Activated naive CD8-positive, alpha-beta T cell treated with anti-CD3 and anti-CD28 coated beads, Interleukin-2, amount 10 ng/mL, durations not matched to agents 7 days and 5 days (primary cell): ENCODE results near the gene ERGIC3. TPM values are rescaled to one million over a fixed set of nuclear protein-coding genes. Genes with fewer than 3 reads are reported as not detected.
"Not testable (repeated sequence)": the region's sequence is repeated elsewhere in the genome, so short reads cannot be mapped to it uniquely, and the experiment has no call there.

Source experiments
- ATAC-seq: fragments of 150-1000 bp; cut with Tn5 transposase; one replicate; pipeline ENCODE4 v1.10.0; 2021; ENCODE audit warnings: low read depth, moderate library complexity
- POLR2A ChIA-PET: fragments of 350-600 bp; sonication (Branson Sonifier 250); formaldehyde crosslinking; loops from one replicate; lab custom pipeline; 2021; ENCODE audit warnings: antibody characterized with exemption; lab: Charles Lee
- DNase-seq: peaks from one replicate; pipeline ENCODE4 v3.0.0; 2021
- H3K27ac Mint-ChIP-seq: one replicate; pipeline ENCODE4 v1.8.0; 2022; ENCODE audit warnings: mild to moderate bottlenecking, mixed read lengths
- H3K27me3 Mint-ChIP-seq: one replicate; pipeline ENCODE4 v1.8.0; 2022; ENCODE audit warnings: mild to moderate bottlenecking, moderate library complexity, mixed read lengths
- H3K36me3 Mint-ChIP-seq: one replicate; pipeline ENCODE4 v1.8.0; 2021; ENCODE audit warnings: mild to moderate bottlenecking, mixed read lengths
- H3K4me1 Mint-ChIP-seq: one replicate; pipeline ENCODE4 v1.8.0; 2021; ENCODE audit warnings: mixed read lengths
- H3K4me3 Mint-ChIP-seq: one replicate; pipeline ENCODE4 v1.8.0; 2022; ENCODE audit warnings: mild to moderate bottlenecking, moderate library complexity, mixed read lengths
- H3K9me3 Mint-ChIP-seq: one replicate; pipeline ENCODE4 v1.8.0; 2021; ENCODE audit warnings: mixed read lengths
- total RNA-seq, 2 experiments: library from RNA; stranded (reverse); gene quantifications; one replicate each; pipeline ENCODE4 v1.2.3, GENCODE V29; 2021

Gene ERGIC3
- total RNA-seq, 2 experiments from 2014 or later = 123 to 125 TPM

- POLR2A ChIA-PET = interaction anchor here (0.6 kb wide), 2 partner anchors 200 to 815 kb away, joined by 3 read pairs; no protein-coding TSS in a partner anchor
- H3K27ac Mint-ChIP-seq = peak overlapping the region; percentile 28
These were observed 33.2 kb upstream of the ERGIC3 start for GRCh38 chr20:35508493-35509218.

GRCh38 chr20:35510951-35511735 is 30.7 kb upstream of the ERGIC3 start:
- Mint-ChIP-seq H3K27ac (no peak overlapping the region), H3K36me3 (peaks cover 10% of the 10 kb centered on the region)
- POLR2A ChIA-PET = interaction anchor here (1.4 kb wide), 1 partner anchor 20 kb away, joined by 3 read pairs; no protein-coding TSS in a partner anchor

More at GRCh38 chr20:35508493-35509218, 33.2 kb upstream of the ERGIC3 start:
- Mint-ChIP-seq H3K4me3 (no peak overlapping the region), H3K9me3 (no peaks in the 10 kb centered on the region), H3K27me3 (no peaks in the 10 kb centered on the region), H3K36me3 (peaks cover 27% of the 10 kb centered on the region), H3K4me1 (peaks cover 31% of the 10 kb centered on the region)
- DNase-seq (no peak), ATAC-seq (no peak)

GRCh38 chr20:35511814-35512420 is 30.0 kb upstream of the ERGIC3 start:
- POLR2A ChIA-PET = interaction anchor here (1.4 kb wide), 1 partner anchor 21 kb away, joined by 3 read pairs; no protein-coding TSS in a partner anchor
- Mint-ChIP-seq H3K27ac (peak overlapping the region; percentile 31), H3K4me1 (peaks cover 7% of the 10 kb centered on the region), H3K4me3 (no peak overlapping the region), H3K9me3 (no peaks in the 10 kb centered on the region), H3K36me3 (peaks cover 8% of the 10 kb centered on the region), H3K27me3 (no peaks in the 10 kb centered on the region)
- no peak for ATAC-seq
- DNase-seq = no peak

More at GRCh38 chr20:35510951-35511735, 30.7 kb upstream of the ERGIC3 start:
- no peaks in the 10 kb centered on the region for H3K9me3 Mint-ChIP-seq
- H3K4me3 Mint-ChIP-seq = no peak overlapping the region
- H3K4me1 Mint-ChIP-seq = peaks cover 14% of the 10 kb centered on the region
- ATAC-seq = no peak
- H3K27me3 Mint-ChIP-seq = no peaks in the 10 kb centered on the region
- DNase-seq = no peak

- H3K36me3 Mint-ChIP-seq = peaks cover 3% of the 10 kb centered on the region
- POLR2A ChIA-PET = no interaction called here
- H3K4me3 Mint-ChIP-seq = no peak overlapping the region
- H3K27ac Mint-ChIP-seq = no peak overlapping the region
- H3K27me3 Mint-ChIP-seq = no peaks in the 10 kb centered on the region
- H3K9me3 Mint-ChIP-seq = no peaks in the 10 kb centered on the region
- no peak for DNase-seq
- ATAC-seq = no peak
- H3K4me1 Mint-ChIP-seq = no peaks in the 10 kb centered on the region
These were observed 27.4 kb upstream of the ERGIC3 start for GRCh38 chr20:35514371-35514932.

- Mint-ChIP-seq H3K4me3 (no peak overlapping the region), H3K4me1 (no peaks in the 10 kb centered on the region), H3K27ac (no peak overlapping the region), H3K27me3 (no peaks in the 10 kb centered on the region), H3K9me3 (no peaks in the 10 kb centered on the region), H3K36me3 (peaks cover 2% of the 10 kb centered on the region)
- DNase-seq (no peak), ATAC-seq (no peak)
- POLR2A ChIA-PET = interaction anchor here (1.0 kb wide), 1 partner anchor 227 kb away, joined by 3 read pairs; the partner anchor contains the start of gene RBM39
These were observed 26.5 kb upstream of the ERGIC3 start for GRCh38 chr20:35515341-35515740.

- Mint-ChIP-seq H3K27ac (no peak overlapping the region), H3K4me1 (no peaks in the 10 kb centered on the region), H3K36me3 (peaks cover 2% of the 10 kb centered on the region), H3K9me3 (no peaks in the 10 kb centered on the region), H3K27me3 (no peaks in the 10 kb centered on the region), H3K4me3 (no peak overlapping the region)
- DNase-seq (no peak), ATAC-seq (no peak)
- POLR2A ChIA-PET = interaction anchor here (1.0 kb wide), 1 partner anchor 226 kb away, joined by 3 read pairs; the partner anchor contains the start of gene RBM39
These were observed 25.8 kb upstream of the ERGIC3 start for GRCh38 chr20:35515949-35516645.

GRCh38 chr20:35517125-35517524 is 24.8 kb upstream of the ERGIC3 start:
- no peaks in the 10 kb centered on the region for H3K27me3 Mint-ChIP-seq
- no peak overlapping the region for H3K27ac Mint-ChIP-seq
- no peaks in the 10 kb centered on the region for H3K4me1 Mint-ChIP-seq
- H3K9me3 Mint-ChIP-seq = no peaks in the 10 kb centered on the region
- POLR2A ChIA-PET = interaction anchor here (0.7 kb wide), 1 partner anchor 11 kb away, joined by 3 read pairs; no protein-coding TSS in a partner anchor
- peaks cover 2% of the 10 kb centered on the region for H3K36me3 Mint-ChIP-seq
- no peak for DNase-seq
- no peak overlapping the region for H3K4me3 Mint-ChIP-seq
- ATAC-seq = no peak

GRCh38 chr20:35517767-35518166 is 24.1 kb upstream of the ERGIC3 start:
- POLR2A ChIA-PET = interaction anchor here (0.7 kb wide), 1 partner anchor 12 kb away, joined by 3 read pairs; no protein-coding TSS in a partner anchor
- not testable (repeated sequence) for H3K27me3 Mint-ChIP-seq, H3K4me1 Mint-ChIP-seq, ATAC-seq, H3K36me3 Mint-ChIP-seq, H3K9me3 Mint-ChIP-seq, H3K4me3 Mint-ChIP-seq, H3K27ac Mint-ChIP-seq, DNase-seq

GRCh38 chr20:35518955-35519354 is 22.9 kb upstream of the ERGIC3 start:
- H3K4me1 Mint-ChIP-seq = no peaks in the 10 kb centered on the region
- H3K27ac Mint-ChIP-seq = no peak overlapping the region
- H3K9me3 Mint-ChIP-seq = no peaks in the 10 kb centered on the region
- POLR2A ChIA-PET = interaction anchor here (0.7 kb wide), 1 partner anchor 197 kb away, joined by 6 read pairs; no protein-coding TSS in a partner anchor
- ATAC-seq (no peak), DNase-seq (no peak)
- H3K36me3 Mint-ChIP-seq = no peaks in the 10 kb centered on the region
- H3K27me3 Mint-ChIP-seq = no peaks in the 10 kb centered on the region
- H3K4me3 Mint-ChIP-seq = no peak overlapping the region

GRCh38 chr20:35523298-35523888 is 18.5 kb upstream of the ERGIC3 start:
- POLR2A ChIA-PET = no interaction called here
- ATAC-seq (no peak), DNase-seq (no peak)
- Mint-ChIP-seq H3K9me3 (no peaks in the 10 kb centered on the region), H3K4me1 (peaks cover 5% of the 10 kb centered on the region), H3K36me3 (peaks cover 1% of the 10 kb centered on the region), H3K27ac (no peak overlapping the region), H3K27me3 (no peaks in the 10 kb centered on the region), H3K4me3 (no peak overlapping the region)

GRCh38 chr20:35525639-35526038 is 16.2 kb upstream of the ERGIC3 start:
- POLR2A ChIA-PET = no interaction called here
- ATAC-seq = no peak
- Mint-ChIP-seq H3K4me3 (no peak overlapping the region), H3K27ac (no peak overlapping the region), H3K36me3 (peaks cover 1% of the 10 kb centered on the region), H3K27me3 (no peaks in the 10 kb centered on the region), H3K4me1 (peaks cover 5% of the 10 kb centered on the region), H3K9me3 (no peaks in the 10 kb centered on the region)
- no peak for DNase-seq
